ENCODE results near the gene LEF1. TPM values are rescaled to one million over a fixed set of nuclear protein-coding genes. Genes with fewer than 3 reads are reported as not detected.

Gene LEF1
- total and polyA plus RNA-seq, 9 of the 15 experiments (the other 6 are each of a cell fraction or from before 2014, with no cell fraction given) = 15.1 to 81.1 (median 29.7) TPM

- TF ChIP-seq E2F6 (IDR thresholded peaks at IDR 0.05; ENCODE audit: borderline replicate concordance in 1 of 2, extremely low read depth in 1 of 2, insufficient read depth in 1 of 2, insufficient read length in 1 of 2, low read depth in 1 of 2, low read length in 1 of 2, poor library complexity in 1 of 2, severe bottlenecking in 1 of 2) = no peak
- TF ChIP-seq HBP1 (CRISPR knock-in tag; IDR thresholded peaks at IDR 0.05) = no peak
- TF ChIP-seq GTF2F1 (IDR thresholded peaks at IDR 0.05; ENCODE audit: low read depth, low read length) = no peak
- TF ChIP-seq SP2 (IDR thresholded peaks at IDR 0.05; ENCODE audit: extremely low read depth, low read depth, low read length, poor library complexity, severe bottlenecking) = no peak
- TF ChIP-seq DEAF1 (CRISPR knock-in tag; IDR thresholded peaks at IDR 0.05) = no peak
Observed at GRCh38 chr4:108142870-108143269, 25.9 kb downstream of the LEF1 start (continued).

Measured in K562 (cell line).